ENCODE measurements around the gene TRIM72. TPM values are rescaled to one million over a fixed set of nuclear protein-coding genes. Genes with fewer than 3 reads are reported as not detected.
A peak's percentile ranks its signal among the peaks of the same experiment; 100 is the strongest.
"Not testable (repeated sequence)": the region's sequence is repeated elsewhere in the genome, so short reads cannot be mapped to it uniquely, and the experiment has no call there.

Gene TRIM72
- total and polyA plus RNA-seq, 7 experiments from 2014 or later, result 0.24 TPM; not detected in 6

DNA sequence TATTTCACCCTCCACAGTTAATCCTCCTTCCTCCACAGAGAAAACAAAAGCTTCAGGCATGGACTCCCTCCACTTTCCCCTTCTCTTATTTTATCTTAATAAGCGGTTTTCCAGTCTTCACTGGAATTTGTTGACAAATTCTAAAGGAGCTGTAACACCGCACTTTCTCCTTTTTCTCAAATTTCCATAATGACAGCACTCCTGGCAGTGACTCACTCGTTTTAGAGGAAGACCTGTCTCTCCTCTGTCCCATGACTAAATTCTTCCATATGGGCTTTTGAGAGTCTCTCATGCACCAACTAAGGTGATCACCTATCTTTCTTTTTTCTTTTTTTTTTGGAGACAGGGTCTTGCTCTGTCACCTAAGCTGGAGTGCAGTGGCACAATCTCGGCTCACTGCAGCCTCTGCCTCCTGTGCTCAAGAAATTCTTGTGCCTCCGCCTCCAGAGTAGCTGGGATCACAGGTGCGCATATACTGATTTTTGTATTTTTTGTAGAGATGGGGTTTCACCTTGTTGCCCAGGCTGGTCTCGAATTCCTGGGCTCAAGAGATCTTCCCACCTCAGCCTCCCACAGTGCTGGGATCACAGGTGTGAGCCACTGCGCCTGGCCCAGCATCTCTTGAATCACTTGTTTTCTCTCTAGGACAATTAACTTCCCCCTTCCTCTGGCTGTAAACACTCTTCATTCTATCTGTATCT lies 53.6 kb downstream of the TRIM72 start:
- ChIA-PET POLR2A (no interaction called here), CTCF (interaction anchor here (1.2 kb wide), 1 partner anchor 19 kb away, joined by 3 read pairs; no protein-coding TSS in a partner anchor)
- peaks cover 0 to 34% (median 3%) of the 10 kb centered on the region in 5 donors for H3K36me3 Mint-ChIP-seq
- no peak for DNase-seq
- Histone ChIP-seq H3K4me1 (ENCODE audit: control insufficient read depth in 2 of 2, insufficient read depth in 2 of 2, low read length in 2 of 2) (peaks cover 0 to 16% of the 10 kb centered on the region in 2 donors), H3K27me3 (ENCODE audit: control insufficient read depth in 2 of 2, insufficient read depth in 2 of 2, low read length in 2 of 2) (no peaks in the 10 kb centered on the region), H3K36me3 (ENCODE audit: control insufficient read depth in 2 of 3, insufficient read depth in 3 of 3, low read length in 3 of 3) (no peaks in the 10 kb centered on the region), H3K27ac (ENCODE audit: low read depth, low read length) (no peak overlapping the region), H3K4me3 (ENCODE audit: low read length) (no peak overlapping the region), H3K9me3 (ENCODE audit: control insufficient read depth in 2 of 3, low read length in 3 of 3) (no peaks in the 10 kb centered on the region)
- H3K4me1 Mint-ChIP-seq, result peaks cover 0 to 46% (median 5%) of the 10 kb centered on the region in 7 donors
- peak overlapping the region in 3 of 9 donors; percentile 8 to 26 (median 9) for H3K27ac Mint-ChIP-seq
- peaks cover 0 to 2% (median 0%) of the 10 kb centered on the region in 11 donors for H3K9me3 Mint-ChIP-seq
- intact Hi-C loops (cut with micrococcal nuclease), result no loop called here
- ATAC-seq, result no peak
- peak overlapping the region in 1 of 10 donors; percentile 4 for H3K4me3 Mint-ChIP-seq
- peaks cover 0 to 27% (median 0%) of the 10 kb centered on the region in 5 donors for H3K27me3 Mint-ChIP-seq

DNA sequence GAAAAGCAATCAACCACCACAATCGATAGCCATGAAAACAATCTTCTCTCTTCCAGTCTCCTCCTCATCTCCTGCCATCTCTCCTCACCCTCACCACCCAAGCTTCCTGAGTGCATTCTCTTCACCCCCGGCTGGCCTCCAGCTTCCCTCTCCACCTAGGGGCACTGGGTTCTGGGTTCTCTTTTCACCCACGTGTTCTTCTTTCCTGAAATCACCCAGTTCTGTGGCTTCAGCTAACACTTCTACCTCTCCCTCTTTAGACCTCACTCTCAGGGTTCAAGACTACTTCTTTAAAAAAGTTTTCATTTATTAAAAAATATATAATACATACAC lies 54.1 kb downstream of the TRIM72 start:
- intact Hi-C loops (cut with micrococcal nuclease), result no loop called here
- ATAC-seq, result no peak
- Mint-ChIP-seq H3K27ac (peak overlapping the region in 3 of 9 donors; percentile 8 to 26 (median 9)), H3K4me3 (peak overlapping the region in 1 of 10 donors; percentile 4), H3K27me3 (peaks cover 0 to 27% (median 0%) of the 10 kb centered on the region in 5 donors), H3K4me1 (peaks cover 0 to 42% (median 5%) of the 10 kb centered on the region in 7 donors), H3K9me3 (peaks cover 0 to 2% (median 0%) of the 10 kb centered on the region in 11 donors), H3K36me3 (peaks cover 0 to 33% (median 3%) of the 10 kb centered on the region in 5 donors)
- H3K36me3 ChIP-seq (ENCODE audit: control insufficient read depth in 2 of 3, insufficient read depth in 3 of 3, low read length in 3 of 3), result no peaks in the 10 kb centered on the region
- no peak overlapping the region for H3K27ac ChIP-seq (ENCODE audit: low read depth, low read length)
- ChIA-PET CTCF (no interaction called here), POLR2A (no interaction called here)
- no peaks in the 10 kb centered on the region for H3K9me3 ChIP-seq (ENCODE audit: control insufficient read depth in 2 of 3, low read length in 3 of 3)
- no peak for DNase-seq
- no peaks in the 10 kb centered on the region for H3K27me3 ChIP-seq (ENCODE audit: control insufficient read depth in 2 of 2, insufficient read depth in 2 of 2, low read length in 2 of 2)
- no peak overlapping the region for H3K4me3 ChIP-seq (ENCODE audit: low read length)
- peaks cover 0 to 14% of the 10 kb centered on the region in 2 donors for H3K4me1 ChIP-seq (ENCODE audit: control insufficient read depth in 2 of 2, insufficient read depth in 2 of 2, low read length in 2 of 2)

DNA sequence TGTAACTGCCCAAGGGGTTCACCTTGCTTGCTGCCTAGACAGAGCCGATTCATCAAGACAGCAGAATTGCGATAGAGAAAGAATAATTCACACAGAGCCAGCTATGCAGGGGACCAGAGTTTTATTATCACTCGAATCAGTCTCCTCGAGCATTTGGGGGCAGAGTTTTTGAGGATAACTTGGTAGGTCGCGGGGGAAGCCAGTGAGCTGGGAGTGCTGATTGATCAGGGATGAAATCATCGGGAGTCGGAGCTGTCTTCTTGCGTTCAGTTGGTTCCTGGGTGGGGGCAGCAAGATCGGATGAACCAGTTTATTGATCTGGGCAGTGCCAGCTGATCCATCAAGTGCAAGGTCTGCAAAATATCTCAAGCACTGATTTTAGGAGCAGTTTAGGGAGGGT lies 55.0 kb downstream of the TRIM72 start:
- H3K27me3 Mint-ChIP-seq, result peaks cover 0 to 27% (median 0%) of the 10 kb centered on the region in 5 donors
- ChIA-PET CTCF (no interaction called here), POLR2A (no interaction called here)
- H3K27ac ChIP-seq (ENCODE audit: low read depth, low read length), result no peak overlapping the region
- H3K4me1 Mint-ChIP-seq, result peaks cover 0 to 36% (median 5%) of the 10 kb centered on the region in 7 donors
- DNase-seq (no peak), ATAC-seq (no peak)
- peak overlapping the region in 1 of 9 donors; percentile 66 for H3K27ac Mint-ChIP-seq
- H3K9me3 ChIP-seq (ENCODE audit: control insufficient read depth in 2 of 3, low read length in 3 of 3), result no peaks in the 10 kb centered on the region
- H3K9me3 Mint-ChIP-seq, result peaks cover 0 to 2% (median 0%) of the 10 kb centered on the region in 11 donors
- H3K36me3 ChIP-seq (ENCODE audit: control insufficient read depth in 2 of 3, insufficient read depth in 3 of 3, low read length in 3 of 3), result no peaks in the 10 kb centered on the region
- H3K4me3 ChIP-seq (ENCODE audit: low read length), result no peak overlapping the region
- no peaks in the 10 kb centered on the region for H3K27me3 ChIP-seq (ENCODE audit: control insufficient read depth in 2 of 2, insufficient read depth in 2 of 2, low read length in 2 of 2)
- H3K4me3 Mint-ChIP-seq, result no peak overlapping the region
- H3K4me1 ChIP-seq (ENCODE audit: control insufficient read depth in 2 of 2, insufficient read depth in 2 of 2, low read length in 2 of 2), result peaks cover 0 to 10% of the 10 kb centered on the region in 2 donors
- peaks cover 0 to 36% (median 3%) of the 10 kb centered on the region in 5 donors for H3K36me3 Mint-ChIP-seq
- intact Hi-C loops (cut with micrococcal nuclease), result no loop called here

DNA sequence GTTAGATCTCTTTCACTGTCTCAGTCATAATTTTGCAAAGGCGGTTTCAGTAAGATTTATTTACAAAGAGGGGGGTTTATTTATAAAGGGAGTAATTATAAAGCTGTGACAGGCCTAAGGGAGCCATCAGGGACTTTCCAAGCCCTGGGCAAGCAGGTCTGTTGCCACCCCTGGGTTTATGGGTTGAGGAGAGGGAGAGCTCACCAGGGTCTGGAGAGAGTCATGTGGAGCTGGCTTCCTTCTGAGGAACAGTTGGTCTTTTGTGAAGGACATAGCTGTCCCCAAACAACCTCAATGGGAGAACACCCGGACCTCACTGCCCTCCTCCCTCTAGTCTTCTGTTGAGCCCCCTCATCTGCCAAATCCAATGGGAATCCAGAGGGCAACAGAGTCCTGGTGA lies 55.6 kb downstream of the TRIM72 start:
- peaks cover 0 to 36% (median 3%) of the 10 kb centered on the region in 5 donors for H3K36me3 Mint-ChIP-seq
- peaks cover 0 to 36% (median 5%) of the 10 kb centered on the region in 7 donors for H3K4me1 Mint-ChIP-seq
- H3K4me3 Mint-ChIP-seq, result no peak overlapping the region
- Histone ChIP-seq H3K36me3 (ENCODE audit: control insufficient read depth in 2 of 3, insufficient read depth in 3 of 3, low read length in 3 of 3) (no peaks in the 10 kb centered on the region), H3K27me3 (ENCODE audit: control insufficient read depth in 2 of 2, insufficient read depth in 2 of 2, low read length in 2 of 2) (no peaks in the 10 kb centered on the region), H3K27ac (ENCODE audit: low read depth, low read length) (no peak overlapping the region), H3K4me3 (ENCODE audit: low read length) (no peak overlapping the region), H3K4me1 (ENCODE audit: control insufficient read depth in 2 of 2, insufficient read depth in 2 of 2, low read length in 2 of 2) (peaks cover 0 to 10% of the 10 kb centered on the region in 2 donors), H3K9me3 (ENCODE audit: control insufficient read depth in 2 of 3, low read length in 3 of 3) (no peaks in the 10 kb centered on the region)
- peaks cover 0 to 27% (median 0%) of the 10 kb centered on the region in 5 donors for H3K27me3 Mint-ChIP-seq
- ATAC-seq, result no peak
- H3K27ac Mint-ChIP-seq, result no peak overlapping the region
- intact Hi-C loops (cut with micrococcal nuclease), result no loop called here
- ChIA-PET CTCF (no interaction called here), POLR2A (no interaction called here)
- no peak for DNase-seq
- H3K9me3 Mint-ChIP-seq, result peaks cover 0 to 2% (median 0%) of the 10 kb centered on the region in 11 donors

DNA sequence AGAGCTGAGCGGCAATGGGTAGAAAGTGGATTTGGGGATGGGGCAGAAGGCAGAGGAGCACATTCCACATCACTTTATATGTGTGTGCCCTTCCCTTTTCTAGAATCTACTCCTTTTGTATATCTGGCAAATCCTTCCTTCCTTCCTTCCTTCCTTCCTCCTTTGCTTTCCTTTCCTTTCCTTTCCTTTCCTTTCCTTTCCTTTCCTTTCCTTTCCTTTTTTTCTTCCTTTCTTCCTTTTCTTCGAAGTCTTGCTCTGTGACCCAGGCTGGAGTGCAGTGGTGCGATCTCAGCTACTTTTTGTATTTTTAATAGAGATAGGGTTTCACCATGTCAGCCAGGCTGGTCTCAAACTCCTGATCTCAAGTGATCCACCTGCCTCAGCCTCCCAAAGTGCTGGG lies 56.1 kb downstream of the TRIM72 start:
- Mint-ChIP-seq H3K27ac (peak overlapping the region in 1 of 9 donors; percentile 29), H3K27me3 (peaks cover 0 to 27% (median 0%) of the 10 kb centered on the region in 5 donors), H3K4me1 (peaks cover 0 to 35% (median 5%) of the 10 kb centered on the region in 7 donors), H3K36me3 (peaks cover 0 to 38% (median 3%) of the 10 kb centered on the region in 5 donors)
- H3K27ac ChIP-seq (ENCODE audit: low read depth, low read length); H3K36me3 ChIP-seq (ENCODE audit: control insufficient read depth in 2 of 3, insufficient read depth in 3 of 3, low read length in 3 of 3); intact Hi-C loops (cut with micrococcal nuclease); H3K4me3 Mint-ChIP-seq; H3K4me3 ChIP-seq (ENCODE audit: low read length); POLR2A ChIA-PET; H3K27me3 ChIP-seq (ENCODE audit: control insufficient read depth in 2 of 2, insufficient read depth in 2 of 2, low read length in 2 of 2); H3K9me3 ChIP-seq (ENCODE audit: control insufficient read depth in 2 of 3, low read length in 3 of 3); H3K9me3 Mint-ChIP-seq; DNase-seq; ATAC-seq: not testable (repeated sequence)
- CTCF ChIA-PET, result interaction anchor here (0.7 kb wide), 1 partner anchor 8 kb away, joined by 4 read pairs; no protein-coding TSS in a partner anchor
- peaks cover 0 to 10% of the 10 kb centered on the region in 2 donors for H3K4me1 ChIP-seq (ENCODE audit: control insufficient read depth in 2 of 2, insufficient read depth in 2 of 2, low read length in 2 of 2)

DNA sequence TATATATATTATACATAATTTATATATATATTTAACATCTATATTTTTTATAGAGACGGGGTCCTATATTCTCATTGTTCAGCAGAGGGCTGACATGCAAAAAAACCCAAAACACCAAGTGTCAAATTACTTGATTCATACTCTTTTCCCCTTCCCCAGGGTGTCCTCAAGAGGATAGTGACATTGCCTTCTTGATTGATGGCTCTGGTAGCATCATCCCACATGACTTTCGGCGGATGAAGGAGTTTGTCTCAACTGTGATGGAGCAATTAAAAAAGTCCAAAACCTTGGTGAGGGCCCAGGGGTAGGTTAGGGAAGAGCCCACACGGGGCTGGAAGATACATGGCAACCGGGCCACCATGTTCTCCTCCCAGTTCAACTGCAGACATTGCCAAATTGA lies 56.9 kb downstream of the TRIM72 start:
- ATAC-seq, result no peak
- Histone ChIP-seq H3K27me3 (ENCODE audit: control insufficient read depth in 2 of 2, insufficient read depth in 2 of 2, low read length in 2 of 2) (no peaks in the 10 kb centered on the region), H3K4me3 (ENCODE audit: low read length) (no peak overlapping the region), H3K36me3 (ENCODE audit: control insufficient read depth in 2 of 3, insufficient read depth in 3 of 3, low read length in 3 of 3) (no peaks in the 10 kb centered on the region), H3K27ac (ENCODE audit: low read depth, low read length) (no peak overlapping the region), H3K4me1 (ENCODE audit: control insufficient read depth in 2 of 2, insufficient read depth in 2 of 2, low read length in 2 of 2) (peaks cover 0 to 2% of the 10 kb centered on the region in 2 donors), H3K9me3 (ENCODE audit: control insufficient read depth in 2 of 3, low read length in 3 of 3) (no peaks in the 10 kb centered on the region)
- H3K27ac Mint-ChIP-seq, result no peak overlapping the region
- H3K4me3 Mint-ChIP-seq, result no peak overlapping the region
- H3K36me3 Mint-ChIP-seq, result peaks cover 0 to 37% (median 3%) of the 10 kb centered on the region in 5 donors
- H3K27me3 Mint-ChIP-seq, result peaks cover 0 to 19% (median 0%) of the 10 kb centered on the region in 5 donors
- H3K4me1 Mint-ChIP-seq, result peaks cover 0 to 26% (median 5%) of the 10 kb centered on the region in 7 donors
- ChIA-PET POLR2A (no interaction called here), CTCF (no interaction called here)
- DNase-seq, result no peak
- intact Hi-C loops (cut with micrococcal nuclease), result no loop called here
- H3K9me3 Mint-ChIP-seq, result peaks cover 0 to 2% (median 0%) of the 10 kb centered on the region in 11 donors

Measured in naive thymus-derived CD4-positive, alpha-beta T cell (primary cell).